ENCODE data around the gene KDM4E.

The KDM4E gene

DNA sequence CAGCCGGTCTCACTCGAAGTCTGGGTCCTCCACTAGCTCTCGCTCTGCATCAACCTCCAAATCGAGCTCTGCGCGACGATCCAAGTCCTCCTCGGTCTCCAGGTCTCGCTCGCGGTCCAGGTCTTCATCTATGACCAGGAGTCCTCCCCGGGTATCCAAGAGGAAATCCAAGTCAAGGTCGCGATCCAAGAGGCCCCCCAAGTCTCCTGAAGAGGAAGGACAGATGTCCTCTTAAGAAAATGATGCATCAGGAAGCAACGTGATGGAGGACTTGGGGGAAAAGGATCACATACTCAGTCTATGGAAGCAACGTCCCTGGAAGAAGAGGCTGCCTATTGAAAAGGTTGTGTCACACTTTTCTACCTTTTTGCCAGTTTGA lies 42.8 kb downstream of the KDM4E start:
- Histone ChIP-seq H4K20me1 (ENCODE audit: insufficient read depth, low read length) (no peaks in the 10 kb centered on the region), H3K9ac (ENCODE audit: low read length) (peak overlapping the region; percentile 59), H2AFZ (ENCODE audit: low read length) (0 out of 2 replicates have a peak overlapping the region, but pooled peaks have one; percentile 0), H3K27me3 (ENCODE audit: insufficient read depth, low read length) (no peaks in the 10 kb centered on the region), H3K4me3 (ENCODE audit: low read depth, low read length, poor library complexity, severe bottlenecking) (peak overlapping the region; percentile 71), H3K4me2 (ENCODE audit: low read length) (peak overlapping the region; percentile 79), H3F3A (ENCODE audit: insufficient read depth, low read length) (no peaks in the 10 kb centered on the region), H3K4me1 (ENCODE audit: insufficient read depth, low read length, severe bottlenecking) (peaks cover 17% of the 10 kb centered on the region), H3K27ac (ENCODE audit: low read depth, low read length, poor library complexity, severe bottlenecking) (peak overlapping the region; percentile 49), H3K36me3 (ENCODE audit: insufficient read depth, low read length) (no peaks in the 10 kb centered on the region), H3K9me2 (ENCODE audit: low read depth, low read length) (no peaks in the 10 kb centered on the region), H3K79me2 (ENCODE audit: insufficient read depth, low read length) (no peaks in the 10 kb centered on the region), H3K9me3 (ENCODE audit: low read length) (no peaks in the 10 kb centered on the region)
- TF ChIP-seq, protein P1, sequence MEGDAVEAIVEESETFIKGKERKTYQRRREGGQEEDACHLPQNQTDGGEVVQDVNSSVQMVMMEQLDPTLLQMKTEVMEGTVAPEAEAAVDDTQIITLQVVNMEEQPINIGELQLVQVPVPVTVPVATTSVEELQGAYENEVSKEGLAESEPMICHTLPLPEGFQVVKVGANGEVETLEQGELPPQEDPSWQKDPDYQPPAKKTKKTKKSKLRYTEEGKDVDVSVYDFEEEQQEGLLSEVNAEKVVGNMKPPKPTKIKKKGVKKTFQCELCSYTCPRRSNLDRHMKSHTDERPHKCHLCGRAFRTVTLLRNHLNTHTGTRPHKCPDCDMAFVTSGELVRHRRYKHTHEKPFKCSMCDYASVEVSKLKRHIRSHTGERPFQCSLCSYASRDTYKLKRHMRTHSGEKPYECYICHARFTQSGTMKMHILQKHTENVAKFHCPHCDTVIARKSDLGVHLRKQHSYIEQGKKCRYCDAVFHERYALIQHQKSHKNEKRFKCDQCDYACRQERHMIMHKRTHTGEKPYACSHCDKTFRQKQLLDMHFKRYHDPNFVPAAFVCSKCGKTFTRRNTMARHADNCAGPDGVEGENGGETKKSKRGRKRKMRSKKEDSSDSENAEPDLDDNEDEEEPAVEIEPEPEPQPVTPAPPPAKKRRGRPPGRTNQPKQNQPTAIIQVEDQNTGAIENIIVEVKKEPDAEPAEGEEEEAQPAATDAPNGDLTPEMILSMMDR (IDR thresholded peaks at IDR 0.05; ENCODE audit: low read length) = no peak
- no peak for TF ChIP-seq EZH2 (IDR thresholded peaks at IDR 0.05; ENCODE audit: borderline replicate concordance, low read length)

DNA sequence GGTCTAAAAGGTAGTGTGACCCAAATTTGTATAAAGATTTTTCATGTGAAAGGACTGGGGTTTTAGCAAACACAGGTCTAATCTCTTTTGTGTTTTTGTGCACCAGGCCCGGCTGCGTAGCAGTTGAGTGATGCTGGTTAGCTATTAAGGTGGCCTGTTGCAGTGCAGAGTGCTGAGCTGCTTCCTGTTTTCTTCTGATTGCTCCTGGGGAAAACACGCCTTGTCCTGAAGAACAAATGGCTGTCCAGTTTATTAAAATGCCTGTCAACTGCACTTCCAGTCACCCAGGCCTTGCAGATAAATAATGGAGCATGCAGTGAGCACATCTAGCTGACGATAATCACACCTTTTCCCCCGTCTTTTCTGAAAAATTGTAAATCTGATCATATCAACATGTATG lies 43.5 kb downstream of the KDM4E start:
- Histone ChIP-seq H3K9ac (ENCODE audit: low read length) (peak overlapping the region; percentile 59), H3K36me3 (ENCODE audit: insufficient read depth, low read length) (no peaks in the 10 kb centered on the region), H2AFZ (ENCODE audit: low read length) (no peak overlapping the region), H3K4me1 (ENCODE audit: insufficient read depth, low read length, severe bottlenecking) (peaks cover 17% of the 10 kb centered on the region), H3F3A (ENCODE audit: insufficient read depth, low read length) (no peaks in the 10 kb centered on the region), H3K4me3 (ENCODE audit: low read depth, low read length, poor library complexity, severe bottlenecking) (peak overlapping the region; percentile 71), H3K27ac (ENCODE audit: low read depth, low read length, poor library complexity, severe bottlenecking) (peak overlapping the region; percentile 49), H3K27me3 (ENCODE audit: insufficient read depth, low read length) (no peaks in the 10 kb centered on the region), H3K9me3 (ENCODE audit: low read length) (no peaks in the 10 kb centered on the region), H3K4me2 (ENCODE audit: low read length) (peak overlapping the region; percentile 79), H4K20me1 (ENCODE audit: insufficient read depth, low read length) (no peaks in the 10 kb centered on the region), H3K9me2 (ENCODE audit: low read depth, low read length) (no peaks in the 10 kb centered on the region), H3K79me2 (ENCODE audit: insufficient read depth, low read length) (no peaks in the 10 kb centered on the region)
- TF ChIP-seq, protein P1 (IDR thresholded peaks at IDR 0.05; ENCODE audit: low read length) = no peak
- no peak for TF ChIP-seq EZH2 (IDR thresholded peaks at IDR 0.05; ENCODE audit: borderline replicate concordance, low read length)

DNA sequence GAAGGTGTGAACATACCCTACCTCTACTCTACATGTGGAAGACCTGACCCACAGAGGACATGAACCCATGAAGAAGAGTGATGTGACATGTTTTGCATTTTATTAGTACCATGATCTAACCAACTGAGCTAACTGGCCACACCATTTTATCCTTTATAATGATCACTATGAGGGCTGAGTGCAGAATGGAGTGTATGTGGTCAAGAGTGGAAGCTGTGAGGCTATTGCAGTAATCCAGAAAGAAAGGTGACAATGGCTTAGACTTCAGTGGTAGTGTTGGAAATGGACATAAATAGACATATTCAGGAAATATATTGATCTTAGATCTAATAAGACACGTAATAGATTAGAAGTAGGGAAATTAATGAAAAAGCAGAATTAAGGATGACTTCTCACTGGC lies 45.4 kb downstream of the KDM4E start:
- no peaks in the 10 kb centered on the region for H3F3A ChIP-seq (ENCODE audit: insufficient read depth, low read length)
- H3K4me1 ChIP-seq (ENCODE audit: insufficient read depth, low read length, severe bottlenecking) = peaks cover 17% of the 10 kb centered on the region
- H3K9ac ChIP-seq (ENCODE audit: low read length) = no peak overlapping the region
- no peaks in the 10 kb centered on the region for H4K20me1 ChIP-seq (ENCODE audit: insufficient read depth, low read length)
- H2AFZ ChIP-seq (ENCODE audit: low read length) = no peak overlapping the region
- H3K36me3 ChIP-seq (ENCODE audit: insufficient read depth, low read length) = no peaks in the 10 kb centered on the region
- no peak overlapping the region for H3K4me2 ChIP-seq (ENCODE audit: low read length)
- no peaks in the 10 kb centered on the region for H3K9me3 ChIP-seq (ENCODE audit: low read length)
- no peak for TF ChIP-seq EZH2 (IDR thresholded peaks at IDR 0.05; ENCODE audit: borderline replicate concordance, low read length)
- TF ChIP-seq, protein P1 (IDR thresholded peaks at IDR 0.05; ENCODE audit: low read length) = no peak
- H3K79me2 ChIP-seq (ENCODE audit: insufficient read depth, low read length) = no peaks in the 10 kb centered on the region
- no peaks in the 10 kb centered on the region for H3K9me2 ChIP-seq (ENCODE audit: low read depth, low read length)
- no peak overlapping the region for H3K4me3 ChIP-seq (ENCODE audit: low read depth, low read length, poor library complexity, severe bottlenecking)
- no peaks in the 10 kb centered on the region for H3K27me3 ChIP-seq (ENCODE audit: insufficient read depth, low read length)
- no peak overlapping the region for H3K27ac ChIP-seq (ENCODE audit: low read depth, low read length, poor library complexity, severe bottlenecking)

Measured in OCI-LY1 (cell line).